GM23338 (cell line): Measurements from ENCODE around the gene FARP1. TPM values are rescaled to one million over a fixed set of nuclear protein-coding genes. Genes with fewer than 3 reads are reported as not detected.
A peak's percentile ranks its signal among the peaks of the same experiment; 100 is the strongest.

ENCODE experiments used
- ATAC-seq: fragments of 200-7000 bp; cut with Tn5 transposase; 3 replicates; pipeline ENCODE4 v1.9.1; 2020
- DNase-seq: peaks from one replicate; pipeline ENCODE4 v3.0.0-alpha.2; 2015; ENCODE audit warnings: low spot score
- H2AFZ ChIP-seq: fragments of 200-600 bp; sonication (generic); 2 replicates; pipeline ENCODE4 v1.8.0; 2016; ENCODE audit warnings: antibody characterized with exemption, mild to moderate bottlenecking, moderate library complexity
- H3F3A ChIP-seq: fragments of 200-600 bp; sonication (generic); replicated peaks from 2 replicates; pipeline ENCODE4 v1.8.0; 2017; ENCODE audit warnings: antibody characterized with exemption, mixed run types, low read depth
- H3K27ac ChIP-seq: fragments of 200-600 bp; sonication (generic); 2 replicates; pipeline ENCODE4 v1.6.1; 2016; ENCODE audit warnings: low read depth
- H3K27me3 ChIP-seq: fragments of 200-600 bp; sonication (generic); 2 replicates; pipeline ENCODE4 v1.8.0; 2016; ENCODE audit warnings: mild to moderate bottlenecking, mixed run types, moderate library complexity; ENCODE audit not compliant: insufficient read depth
- H3K36me3 ChIP-seq: fragments of 200-600 bp; sonication (generic); 2 replicates; pipeline ENCODE4 v1.8.0; 2016; ENCODE audit warnings: mild to moderate bottlenecking; ENCODE audit not compliant: insufficient read depth
- H3K4me1 ChIP-seq: fragments of 200-600 bp; sonication (generic); 2 replicates; pipeline ENCODE4 v1.8.0; 2016; ENCODE audit warnings: mild to moderate bottlenecking, moderate library complexity; ENCODE audit not compliant: insufficient read depth
- H3K4me2 ChIP-seq: fragments of 200-600 bp; sonication (generic); 2 replicates; pipeline ENCODE4 v1.7.1; 2017; ENCODE audit warnings: mixed run types
- H3K4me3 ChIP-seq: fragments of 200-600 bp; sonication (generic); 2 replicates; pipeline ENCODE4 v1.6.1; 2016; ENCODE audit warnings: mixed run types
- H3K79me2 ChIP-seq: fragments of 200-600 bp; sonication (generic); replicated peaks from 2 replicates; pipeline ENCODE4 v1.8.0; 2017; ENCODE audit warnings: mild to moderate bottlenecking; ENCODE audit not compliant: insufficient read depth
- H3K9me2 ChIP-seq: fragments of 200-600 bp; sonication (generic); 2 replicates; pipeline ENCODE4 v1.8.0; 2017; ENCODE audit not compliant: insufficient read depth
- H4K20me1 ChIP-seq: fragments of 200-600 bp; sonication (generic); replicated peaks from 2 replicates; pipeline ENCODE4 v1.8.0; 2017; ENCODE audit warnings: mild to moderate bottlenecking; ENCODE audit not compliant: insufficient read depth
- H3K27ac Mint-ChIP-seq: 2 replicates; pipeline ENCODE4 v1.8.0; 2020; ENCODE audit warnings: inconsistent platforms, mild to moderate bottlenecking, moderate library complexity, mixed read lengths
- H3K27me3 Mint-ChIP-seq: 3 replicates; pipeline ENCODE4 v1.8.0; 2022; ENCODE audit warnings: low read depth, mild to moderate bottlenecking, moderate library complexity, mixed read lengths, inconsistent platforms; ENCODE audit not compliant: insufficient read depth, poor library complexity
- H3K36me3 Mint-ChIP-seq: 3 replicates; pipeline ENCODE4 v1.8.0; 2021; ENCODE audit warnings: low read depth, mild to moderate bottlenecking, inconsistent platforms, moderate library complexity, mixed read lengths
- H3K4me1 Mint-ChIP-seq: 3 replicates; pipeline ENCODE4 v1.8.0; 2020; ENCODE audit warnings: mild to moderate bottlenecking, inconsistent platforms, mixed read lengths
- H3K4me3 Mint-ChIP-seq: 3 replicates; pipeline ENCODE4 v1.8.0; 2021; ENCODE audit warnings: moderate library complexity, mild to moderate bottlenecking, inconsistent platforms, mixed read lengths
- H3K9me3 Mint-ChIP-seq: 3 replicates; pipeline ENCODE4 v1.8.0; 2020; ENCODE audit warnings: moderate library complexity, mild to moderate bottlenecking, inconsistent platforms, mixed read lengths
- EZH2 ChIP-seq: fragments of 200-600 bp; sonication (generic); IDR thresholded peaks from one replicate; pipeline ENCODE4 v1.8.0; 2017; ENCODE audit warnings: antibody characterized with exemption, mild to moderate bottlenecking, low read depth; ENCODE audit not compliant: unreplicated experiment
- EZH2phosphoT487 ChIP-seq: fragments of 200-600 bp; sonication (generic); IDR thresholded peaks from one replicate; pipeline ENCODE4 v1.8.1; 2018; ENCODE audit warnings: antibody characterized with exemption; ENCODE audit not compliant: unreplicated experiment
- JUNB ChIP-seq: IDR thresholded peaks from one replicate; pipeline ENCODE4 v1.6.1; 2016; ENCODE audit warnings: antibody characterized with exemption; ENCODE audit not compliant: unreplicated experiment
- NANOG ChIP-seq: IDR thresholded peaks from 2 replicates; pipeline ENCODE4 v1.6.1; 2016; ENCODE audit warnings: antibody characterized with exemption, borderline replicate concordance
- POLR2AphosphoS5 ChIP-seq: IDR thresholded peaks from 2 replicates; pipeline ENCODE4 v1.6.1; 2016; ENCODE audit warnings: antibody characterized with exemption, low read depth
- STAT1 ChIP-seq: IDR thresholded peaks from one replicate; pipeline ENCODE4 v1.6.1; 2016; ENCODE audit warnings: antibody characterized with exemption; ENCODE audit not compliant: unreplicated experiment
- ZNF114 ChIP-seq: fragments of 250-450 bp; sonication (Bioruptor Pico); IDR thresholded peaks from 2 replicates; pipeline ENCODE4 v1.5.0; 2020; ENCODE audit warnings: mild to moderate bottlenecking, moderate library complexity
- ZNF331 ChIP-seq: fragments of 250-450 bp; sonication (Bioruptor Pico); IDR thresholded peaks from 2 replicates; pipeline ENCODE4 v1.5.0; 2020; ENCODE audit warnings: low read depth, mild to moderate bottlenecking, moderate library complexity
- polyA plus RNA-seq: library from polyadenylated mRNA; unstranded; fragments of >200 nt; fragmentation: Nextera tagmentation; extraction: Ambion mirVana; gene quantifications from 2 replicates; pipeline ENCODE4 v1.2.1, GENCODE V29; 2016
- total RNA-seq: library from RNA; depleted of rRNA; stranded (reverse); fragments of >200 nt; shearing (Covaris generic); gene quantifications from 2 replicates; pipeline ENCODE4 v1.2.3, GENCODE V29; 2014
- TF ChIP-seq, protein P1 (sequence below): IDR thresholded peaks from one replicate; pipeline ENCODE4 v1.6.1; 2018; ENCODE audit warnings: antibody characterized with exemption; ENCODE audit not compliant: unreplicated experiment
- TF ChIP-seq, protein P2 (sequence below), 2 experiments: fragments of 200-600 bp in 1 of 2; sonication (generic) in 1 of 2; conservative IDR thresholded peaks; 2 replicates each; pipeline versions ENCODE4 v1.5.1 to v1.6.1; 2016 to 2017; ENCODE audit warnings: antibody characterized with exemption in 2 of 2, low read depth in 2 of 2, mild to moderate bottlenecking in 2 of 2, moderate library complexity in 1 of 2
- TF ChIP-seq, protein P3 (sequence below): IDR thresholded peaks from 2 replicates; pipeline ENCODE4 v1.6.1; 2016; ENCODE audit warnings: antibody characterized with exemption

FARP1 gene
- total and polyA plus RNA-seq, 2 experiments from 2014 or later = 53.6 to 82.5 TPM

DNA sequence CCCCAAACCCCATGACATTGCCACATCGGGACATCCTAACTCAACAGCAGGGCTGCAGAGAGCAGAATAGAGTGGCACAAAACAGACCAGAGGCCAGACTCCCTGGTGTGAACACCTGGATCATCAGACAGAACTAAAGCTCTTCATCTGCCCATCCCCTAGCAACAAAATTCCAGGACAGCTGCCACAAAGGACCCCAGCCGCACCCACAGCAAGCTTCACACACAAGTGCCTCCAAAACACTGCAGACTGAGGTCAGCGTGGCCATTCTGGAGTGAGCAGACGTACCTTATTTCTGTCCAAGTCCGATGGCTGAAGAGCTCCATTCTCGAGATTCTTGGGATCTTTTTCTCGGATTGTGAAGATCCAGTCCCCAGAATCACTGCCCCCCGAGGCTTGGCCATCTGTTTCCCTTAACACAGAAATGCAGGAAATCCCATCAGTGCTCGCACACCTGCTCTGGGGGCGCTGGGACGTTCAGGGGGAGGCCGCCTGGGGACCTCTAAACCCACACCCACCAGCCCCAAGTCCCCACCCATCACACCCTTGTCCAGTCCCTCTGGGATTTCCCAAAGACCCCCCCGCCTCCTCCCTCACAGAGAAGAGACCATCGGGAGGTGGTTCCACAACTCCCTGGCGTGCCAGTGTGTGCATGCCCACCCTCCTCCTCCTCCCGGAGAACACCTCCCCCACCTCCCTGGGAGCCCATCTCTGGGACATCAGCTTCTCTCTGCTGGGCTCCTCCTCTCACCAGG, 318.8 kb downstream of the FARP1 start:
- TF ChIP-seq, protein P1, sequence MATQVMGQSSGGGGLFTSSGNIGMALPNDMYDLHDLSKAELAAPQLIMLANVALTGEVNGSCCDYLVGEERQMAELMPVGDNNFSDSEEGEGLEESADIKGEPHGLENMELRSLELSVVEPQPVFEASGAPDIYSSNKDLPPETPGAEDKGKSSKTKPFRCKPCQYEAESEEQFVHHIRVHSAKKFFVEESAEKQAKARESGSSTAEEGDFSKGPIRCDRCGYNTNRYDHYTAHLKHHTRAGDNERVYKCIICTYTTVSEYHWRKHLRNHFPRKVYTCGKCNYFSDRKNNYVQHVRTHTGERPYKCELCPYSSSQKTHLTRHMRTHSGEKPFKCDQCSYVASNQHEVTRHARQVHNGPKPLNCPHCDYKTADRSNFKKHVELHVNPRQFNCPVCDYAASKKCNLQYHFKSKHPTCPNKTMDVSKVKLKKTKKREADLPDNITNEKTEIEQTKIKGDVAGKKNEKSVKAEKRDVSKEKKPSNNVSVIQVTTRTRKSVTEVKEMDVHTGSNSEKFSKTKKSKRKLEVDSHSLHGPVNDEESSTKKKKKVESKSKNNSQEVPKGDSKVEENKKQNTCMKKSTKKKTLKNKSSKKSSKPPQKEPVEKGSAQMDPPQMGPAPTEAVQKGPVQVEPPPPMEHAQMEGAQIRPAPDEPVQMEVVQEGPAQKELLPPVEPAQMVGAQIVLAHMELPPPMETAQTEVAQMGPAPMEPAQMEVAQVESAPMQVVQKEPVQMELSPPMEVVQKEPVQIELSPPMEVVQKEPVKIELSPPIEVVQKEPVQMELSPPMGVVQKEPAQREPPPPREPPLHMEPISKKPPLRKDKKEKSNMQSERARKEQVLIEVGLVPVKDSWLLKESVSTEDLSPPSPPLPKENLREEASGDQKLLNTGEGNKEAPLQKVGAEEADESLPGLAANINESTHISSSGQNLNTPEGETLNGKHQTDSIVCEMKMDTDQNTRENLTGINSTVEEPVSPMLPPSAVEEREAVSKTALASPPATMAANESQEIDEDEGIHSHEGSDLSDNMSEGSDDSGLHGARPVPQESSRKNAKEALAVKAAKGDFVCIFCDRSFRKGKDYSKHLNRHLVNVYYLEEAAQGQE = no peak
- TF ChIP-seq POLR2AphosphoS5 (no peak), NANOG (no peak)
- H3K36me3 Mint-ChIP-seq = peaks cover 79% of the 10 kb centered on the region
- peaks cover 14% of the 10 kb centered on the region for H3K27me3 Mint-ChIP-seq
- Histone ChIP-seq H3K27me3 (no peaks in the 10 kb centered on the region), H3K4me2 (no peak overlapping the region), H3K36me3 (peaks cover 16% of the 10 kb centered on the region), H3K27ac (no peak overlapping the region), H3K4me1 (no peaks in the 10 kb centered on the region), H3K9me2 (no peaks in the 10 kb centered on the region), H3K79me2 (peaks cover 27% of the 10 kb centered on the region), H2AFZ (no peak overlapping the region), H3F3A (no peaks in the 10 kb centered on the region), H4K20me1 (peaks cover 6% of the 10 kb centered on the region), H3K4me3 (no peak overlapping the region)
- no peak overlapping the region for H3K4me3 Mint-ChIP-seq
- no peaks in the 10 kb centered on the region for H3K9me3 Mint-ChIP-seq
- no peak overlapping the region for H3K27ac Mint-ChIP-seq
- DNase-seq = no peak
- peaks cover 25% of the 10 kb centered on the region for H3K4me1 Mint-ChIP-seq
- ATAC-seq = no peak

DNA sequence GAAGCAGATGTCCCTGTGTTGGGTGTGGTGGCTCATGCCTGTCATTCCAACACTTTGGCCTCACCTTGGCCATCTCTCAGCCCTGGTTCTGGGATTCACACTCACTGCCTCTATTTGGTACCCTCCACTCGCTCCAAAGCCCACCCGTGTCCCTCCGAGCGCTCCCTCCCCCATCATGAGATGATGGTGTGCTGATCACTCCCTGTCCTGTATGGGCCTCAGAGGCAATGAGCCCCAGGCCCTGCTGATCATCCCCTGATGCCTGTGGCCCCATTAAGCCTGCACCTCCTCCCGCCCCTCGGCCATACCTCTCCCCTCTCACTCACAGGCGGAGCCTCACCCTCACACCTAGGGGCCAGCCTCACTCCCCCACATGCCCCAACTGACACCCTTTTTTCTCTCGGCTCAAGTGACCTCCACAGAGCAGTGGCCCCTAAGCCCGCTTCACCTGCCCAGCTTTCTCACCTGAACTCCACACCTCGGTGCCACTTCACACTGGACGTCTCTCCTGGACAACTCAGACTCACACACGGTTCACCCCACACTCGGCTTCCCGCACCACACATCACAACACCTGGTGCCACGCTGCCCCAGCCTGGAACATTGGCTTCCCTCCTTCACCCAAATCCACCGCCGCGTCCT, 319.5 kb downstream of the FARP1 start:
- Mint-ChIP-seq H3K9me3 (no peaks in the 10 kb centered on the region), H3K36me3 (peaks cover 75% of the 10 kb centered on the region)
- peaks cover 28% of the 10 kb centered on the region for H3K79me2 ChIP-seq
- TF ChIP-seq, protein P2, sequence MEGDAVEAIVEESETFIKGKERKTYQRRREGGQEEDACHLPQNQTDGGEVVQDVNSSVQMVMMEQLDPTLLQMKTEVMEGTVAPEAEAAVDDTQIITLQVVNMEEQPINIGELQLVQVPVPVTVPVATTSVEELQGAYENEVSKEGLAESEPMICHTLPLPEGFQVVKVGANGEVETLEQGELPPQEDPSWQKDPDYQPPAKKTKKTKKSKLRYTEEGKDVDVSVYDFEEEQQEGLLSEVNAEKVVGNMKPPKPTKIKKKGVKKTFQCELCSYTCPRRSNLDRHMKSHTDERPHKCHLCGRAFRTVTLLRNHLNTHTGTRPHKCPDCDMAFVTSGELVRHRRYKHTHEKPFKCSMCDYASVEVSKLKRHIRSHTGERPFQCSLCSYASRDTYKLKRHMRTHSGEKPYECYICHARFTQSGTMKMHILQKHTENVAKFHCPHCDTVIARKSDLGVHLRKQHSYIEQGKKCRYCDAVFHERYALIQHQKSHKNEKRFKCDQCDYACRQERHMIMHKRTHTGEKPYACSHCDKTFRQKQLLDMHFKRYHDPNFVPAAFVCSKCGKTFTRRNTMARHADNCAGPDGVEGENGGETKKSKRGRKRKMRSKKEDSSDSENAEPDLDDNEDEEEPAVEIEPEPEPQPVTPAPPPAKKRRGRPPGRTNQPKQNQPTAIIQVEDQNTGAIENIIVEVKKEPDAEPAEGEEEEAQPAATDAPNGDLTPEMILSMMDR (conservative IDR thresholded peaks at IDR 0.05; ENCODE audit: low read depth in 2 of 2) = no peak
- no peak for TF ChIP-seq JUNB
- no peak for TF ChIP-seq STAT1
- TF ChIP-seq, protein P3, sequence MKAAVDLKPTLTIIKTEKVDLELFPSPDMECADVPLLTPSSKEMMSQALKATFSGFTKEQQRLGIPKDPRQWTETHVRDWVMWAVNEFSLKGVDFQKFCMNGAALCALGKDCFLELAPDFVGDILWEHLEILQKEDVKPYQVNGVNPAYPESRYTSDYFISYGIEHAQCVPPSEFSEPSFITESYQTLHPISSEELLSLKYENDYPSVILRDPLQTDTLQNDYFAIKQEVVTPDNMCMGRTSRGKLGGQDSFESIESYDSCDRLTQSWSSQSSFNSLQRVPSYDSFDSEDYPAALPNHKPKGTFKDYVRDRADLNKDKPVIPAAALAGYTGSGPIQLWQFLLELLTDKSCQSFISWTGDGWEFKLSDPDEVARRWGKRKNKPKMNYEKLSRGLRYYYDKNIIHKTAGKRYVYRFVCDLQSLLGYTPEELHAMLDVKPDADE = no peak
- TF ChIP-seq EZH2phosphoT487 = no peak
- TF ChIP-seq NANOG = no peak
- TF ChIP-seq POLR2AphosphoS5 = no peak
- TF ChIP-seq, protein P1 = no peak
- TF ChIP-seq ZNF114 = no peak
- TF ChIP-seq EZH2 = no peak
- no peak for TF ChIP-seq ZNF331 (CRISPR knock-in tag)

More for the DNA sequence above, 319.5 kb downstream of the FARP1 start:
- Histone ChIP-seq H3K4me1 (no peaks in the 10 kb centered on the region), H3K4me3 (no peak overlapping the region), H3K27ac (no peak overlapping the region), H4K20me1 (peaks cover 6% of the 10 kb centered on the region), H3K36me3 (peaks cover 16% of the 10 kb centered on the region), H3K27me3 (no peaks in the 10 kb centered on the region), H3K9me2 (no peaks in the 10 kb centered on the region), H3F3A (no peaks in the 10 kb centered on the region), H3K4me2 (no peak overlapping the region), H2AFZ (no peak overlapping the region)
- peak overlapping the region; percentile 30 for H3K27ac Mint-ChIP-seq
- no peak overlapping the region for H3K4me3 Mint-ChIP-seq
- DNase-seq = no peak
- H3K4me1 Mint-ChIP-seq = peaks cover 27% of the 10 kb centered on the region
- ATAC-seq = no peak
- H3K27me3 Mint-ChIP-seq = peaks cover 15% of the 10 kb centered on the region
